Activated CD4-positive, CD25-positive, alpha-beta regulatory T cell (primary cell): Measurements from ENCODE around the gene KRTAP4-9.
"Not testable (repeated sequence)": the region's sequence is repeated elsewhere in the genome, so short reads cannot be mapped to it uniquely, and the experiment has no call there.

Source experiments
- DNase-seq, 4 experiments: peaks; one replicate each; lab custom pipeline; 2025; lab: John Stamatoyannopoulos, UW

Gene KRTAP4-9

DNA sequence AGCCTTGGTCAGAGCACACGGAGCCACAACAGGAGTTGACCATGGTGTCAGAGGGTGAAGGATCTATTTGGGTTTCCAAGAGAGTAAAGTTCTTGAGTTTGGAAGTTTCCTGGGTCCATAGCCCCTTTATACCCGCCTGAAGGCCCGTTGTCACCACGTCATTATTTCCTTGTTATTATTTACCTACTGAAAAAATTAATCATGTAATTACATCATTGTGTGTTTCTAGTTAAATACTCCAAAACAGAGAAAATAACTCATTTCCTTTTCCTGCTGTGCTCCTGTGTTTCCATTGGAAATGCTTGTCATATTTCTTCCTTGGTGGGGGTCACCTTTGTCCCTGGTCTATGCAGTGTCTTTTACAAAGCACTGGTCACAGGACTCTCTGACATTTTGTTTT, 7.1 kb upstream of the KRTAP4-9 start, which contains the start of gene KRTAP4-8:
TSS of gene KRTAP4-8 (minus strand) at position 101 of the 400 bp plus-strand sequence. CDS start at position 43, 58 bp downstream.
- no peak for DNase-seq

DNA sequence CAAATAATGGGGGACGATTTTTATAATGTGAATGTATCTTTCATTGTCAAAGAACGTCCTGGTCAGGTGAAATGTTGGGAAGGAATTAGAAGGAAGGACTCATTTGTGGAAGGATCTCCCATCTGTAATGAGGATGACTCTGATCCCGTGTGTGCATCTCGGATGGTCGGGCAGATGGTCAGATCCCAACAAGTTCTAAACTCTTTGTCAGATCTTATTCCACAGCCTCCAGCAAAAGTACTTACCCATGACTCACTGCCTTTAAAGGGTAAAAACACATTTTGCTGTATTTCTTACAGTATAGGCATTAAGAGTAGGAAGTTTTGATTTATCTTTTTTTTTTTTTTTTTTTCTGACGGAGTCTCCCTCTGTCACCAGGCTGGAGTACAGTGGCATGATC, 6.7 kb upstream of the KRTAP4-9 start:
- DNase-seq: no peak

DNA sequence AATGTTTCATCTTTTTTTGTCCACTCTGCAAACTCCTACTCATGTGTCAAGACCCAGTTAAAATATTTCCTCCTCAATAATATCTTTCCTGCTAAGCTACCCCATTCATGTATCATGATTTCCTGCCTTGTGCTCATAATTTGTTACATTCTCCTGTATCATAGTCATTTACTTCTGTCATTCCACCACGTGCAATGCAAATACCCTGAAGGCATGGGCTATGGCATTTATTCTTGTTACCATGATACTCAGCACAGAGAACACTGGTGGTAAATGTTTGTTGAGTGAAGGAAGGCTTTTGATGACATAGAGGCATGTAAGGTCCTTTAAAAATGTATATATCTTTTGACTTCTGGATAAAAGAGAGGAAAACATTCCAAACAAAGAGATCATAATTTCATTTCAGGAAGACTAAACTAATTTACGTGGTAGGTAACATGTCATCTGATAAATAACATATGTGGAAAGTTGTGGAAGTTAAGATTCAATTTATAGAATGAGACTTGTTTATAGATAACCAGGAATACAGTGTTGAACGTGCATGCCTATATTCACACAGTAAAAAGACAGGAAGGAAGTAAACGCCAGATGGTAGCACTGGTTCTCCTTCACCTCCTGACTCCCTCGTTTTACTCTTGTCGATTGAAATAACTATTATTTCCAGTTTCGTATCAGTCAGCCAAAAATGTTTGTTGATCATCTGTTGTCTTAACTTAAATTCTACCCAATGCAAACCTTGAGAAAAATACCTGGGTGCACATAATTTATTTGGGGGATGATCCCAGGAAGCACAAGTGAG, 5.3 kb upstream of the KRTAP4-9 start:
- not testable (repeated sequence) for DNase-seq

DNA sequence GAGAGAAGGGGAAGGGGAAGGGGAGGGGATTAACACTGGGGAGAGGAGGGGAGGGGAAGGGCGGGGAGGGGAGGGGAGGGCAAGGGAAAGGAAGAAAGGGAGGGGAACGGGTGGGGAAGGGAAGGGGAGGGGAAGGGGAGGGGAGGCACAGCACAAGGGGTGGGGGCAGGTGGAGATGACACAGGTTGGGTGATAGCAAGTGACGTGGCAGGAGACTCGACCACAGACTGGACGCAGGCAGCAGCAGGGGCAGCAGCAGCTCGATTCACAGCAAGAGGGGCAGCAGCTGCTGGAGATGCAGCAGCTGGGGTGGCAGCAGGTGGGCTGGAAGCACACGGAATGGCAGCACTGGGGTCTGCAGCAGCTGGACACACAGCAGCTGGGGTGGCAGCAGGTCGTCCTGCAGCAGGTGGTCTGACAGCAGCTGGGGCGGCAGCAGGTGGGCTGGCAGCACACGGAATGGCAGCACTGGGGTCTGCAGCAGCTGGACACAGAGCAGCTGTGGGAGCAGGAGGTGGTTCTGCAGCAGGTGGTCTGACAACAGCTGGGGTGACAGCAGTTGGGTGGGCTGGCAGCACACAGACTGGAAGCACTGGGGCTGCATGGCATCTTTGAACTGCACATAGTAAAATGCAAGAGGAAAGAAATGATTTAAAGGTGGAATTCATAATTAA, 3.5 kb upstream of the KRTAP4-9 start, which contains the start of gene KRTAP4-16:
TSS of gene KRTAP4-16 (minus strand) at position 624 of the 674 bp plus-strand sequence. CDS start at position 624, 0 bp downstream.
- no peak for DNase-seq

DNA sequence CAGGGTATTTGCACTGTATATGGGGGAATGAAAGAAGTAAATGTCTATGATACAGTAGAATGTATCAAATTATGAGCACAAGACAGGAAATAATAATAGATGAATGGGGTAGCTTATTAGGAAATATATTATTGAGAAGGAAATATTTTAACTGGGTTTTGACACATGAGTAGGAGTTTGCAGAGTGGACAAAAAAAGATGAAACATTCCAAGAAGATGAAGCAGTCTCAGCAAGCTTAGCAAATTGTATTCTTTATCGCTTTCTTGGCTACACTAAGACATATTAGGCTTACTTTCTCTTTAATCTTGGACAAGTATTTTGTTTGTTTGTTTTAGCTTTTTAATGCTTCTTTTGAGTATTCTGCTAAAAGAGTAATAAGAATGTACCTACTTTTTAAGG, 1.3 kb upstream of the KRTAP4-9 start:
- DNase-seq: no peak

DNA sequence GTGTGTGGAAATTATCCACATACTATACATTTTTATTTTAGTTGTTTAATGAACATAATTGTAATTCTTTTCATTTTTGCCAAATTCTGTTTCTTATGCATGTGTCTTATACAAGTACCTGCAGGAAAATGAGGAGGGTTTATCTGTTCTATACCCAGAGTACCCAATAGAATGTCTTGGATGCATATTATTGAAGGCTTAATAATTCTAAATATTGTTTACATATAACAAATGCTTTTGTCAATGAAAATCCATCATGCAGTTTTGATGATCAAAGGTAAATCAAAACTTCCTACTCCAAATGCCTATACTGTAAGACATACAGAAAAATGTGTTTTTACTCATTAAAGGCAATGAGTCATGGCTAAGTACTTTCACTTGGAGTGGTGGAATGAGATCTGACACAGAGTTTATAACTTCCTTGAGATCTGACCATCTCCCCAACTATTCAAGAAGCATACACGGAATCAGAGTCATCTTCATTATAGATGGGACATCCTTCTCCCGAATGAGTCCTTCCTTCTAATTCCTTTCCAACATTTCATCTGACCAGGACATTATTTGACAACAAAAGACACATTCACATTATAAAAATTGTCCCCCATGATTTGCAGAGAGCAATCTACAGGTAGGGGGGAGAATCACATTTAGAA, 677 bp upstream of the KRTAP4-9 start:
- not testable (repeated sequence) for DNase-seq

DNA sequence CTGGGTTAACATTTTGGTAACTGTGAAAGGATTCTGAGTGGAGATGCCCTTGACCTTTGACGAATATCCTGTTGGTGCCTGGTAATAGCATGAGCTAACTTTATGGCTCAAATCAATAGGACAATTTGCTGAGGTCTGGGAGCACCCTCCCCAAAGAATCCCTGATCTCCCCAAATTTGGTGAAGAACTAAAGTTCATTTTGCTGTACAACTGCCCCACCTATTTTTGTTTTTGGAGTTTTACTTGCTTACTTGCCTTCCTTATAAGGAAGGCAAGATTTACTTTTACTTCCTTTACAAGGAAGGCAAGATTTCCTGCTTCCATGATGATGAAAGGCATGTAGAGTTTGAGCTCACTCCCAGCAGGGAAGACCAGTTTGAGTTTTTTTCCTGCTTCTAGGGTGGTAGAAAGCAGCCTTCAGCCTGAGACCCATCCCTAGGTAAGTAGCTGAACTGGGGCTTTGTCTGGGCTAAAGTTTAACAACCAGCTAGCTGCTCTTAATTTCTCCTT, 2.8 kb downstream of the KRTAP4-9 start:
- no peak for DNase-seq

DNA sequence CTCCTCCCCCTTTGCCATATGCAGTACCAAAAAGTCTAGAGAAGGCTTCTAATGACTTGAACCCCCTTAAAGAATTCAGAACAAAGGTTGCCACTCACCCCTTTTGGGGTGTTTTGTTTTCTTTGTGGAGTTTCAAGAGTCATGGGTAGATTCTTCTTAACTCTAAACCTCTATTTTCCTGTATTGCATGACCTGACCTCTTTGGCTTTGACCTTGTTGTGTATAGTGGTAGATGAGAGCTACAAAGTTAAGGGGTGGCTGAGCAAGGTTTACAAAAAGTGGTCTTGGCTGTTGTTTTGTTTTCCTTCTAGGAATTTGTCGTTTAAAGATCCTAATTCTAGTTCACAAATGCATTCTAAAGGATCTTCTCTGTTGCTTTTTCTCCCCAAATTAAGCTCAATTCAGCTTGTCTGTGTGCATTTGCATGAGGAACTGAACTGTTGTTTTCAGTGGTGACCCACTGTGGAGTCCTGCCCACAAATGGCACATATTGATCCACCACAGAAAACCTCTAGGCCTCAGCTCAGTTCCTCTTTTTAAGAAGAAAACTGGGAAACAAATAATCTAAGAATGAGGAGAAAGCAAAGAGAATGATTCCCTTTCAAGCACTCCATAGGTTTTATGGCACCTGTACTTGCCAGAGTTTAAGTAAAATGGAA, 3.7 kb downstream of the KRTAP4-9 start:
- DNase-seq: not testable (repeated sequence)

DNA sequence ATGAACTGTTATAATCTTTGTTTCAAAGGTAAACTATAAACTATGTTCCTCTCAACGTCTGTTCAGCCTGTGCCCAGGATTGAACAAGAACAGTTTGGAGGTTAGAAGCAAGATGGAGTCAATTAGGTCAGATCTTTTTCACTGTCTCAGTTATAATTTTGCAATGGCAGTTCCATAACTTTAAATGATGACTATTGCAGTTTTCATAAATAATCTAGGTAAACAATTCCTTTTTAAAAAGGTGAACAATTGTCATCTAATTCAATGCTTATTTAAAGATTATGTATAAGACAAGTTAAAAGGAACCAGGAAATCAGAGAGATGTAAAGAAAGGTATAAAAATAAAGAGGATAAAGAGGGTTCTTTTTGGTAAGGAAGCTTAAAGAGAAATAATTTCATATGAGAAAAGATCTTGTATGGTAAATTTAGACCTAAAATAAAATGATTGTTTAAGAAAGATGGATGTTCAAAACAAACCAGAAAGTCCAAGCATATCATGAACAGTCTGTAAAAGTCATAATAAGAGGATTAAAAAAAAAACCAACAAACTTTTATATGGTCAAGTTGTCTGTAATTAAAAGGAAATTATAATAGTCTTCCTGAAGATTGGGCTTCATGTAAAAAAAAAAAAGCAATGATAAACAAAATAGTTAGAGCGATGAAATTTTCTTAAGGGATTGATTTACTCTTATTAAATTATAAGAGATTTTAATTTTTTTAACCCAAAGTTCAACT, 6.1 kb downstream of the KRTAP4-9 start:
- no peak for DNase-seq

DNA sequence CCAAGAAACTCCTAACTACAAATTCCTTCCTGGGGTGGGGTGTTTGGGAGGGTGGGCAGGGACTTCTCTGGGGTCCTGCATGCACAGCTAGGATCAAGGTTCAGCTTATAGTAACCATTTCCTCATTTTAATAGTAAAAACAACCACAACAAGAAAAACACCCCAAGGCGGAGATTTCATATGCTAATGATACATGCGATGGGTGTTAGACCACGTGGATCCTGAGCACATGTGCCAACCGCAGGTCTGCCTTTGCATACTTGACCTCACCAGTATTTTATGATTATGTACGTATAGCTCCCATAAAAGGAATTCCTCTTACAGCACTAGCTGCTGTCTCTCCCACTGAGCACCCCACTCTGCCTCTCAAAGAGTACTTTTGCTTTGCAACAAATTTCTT, 11.1 kb downstream of the KRTAP4-9 start:
- no peak for DNase-seq

DNA sequence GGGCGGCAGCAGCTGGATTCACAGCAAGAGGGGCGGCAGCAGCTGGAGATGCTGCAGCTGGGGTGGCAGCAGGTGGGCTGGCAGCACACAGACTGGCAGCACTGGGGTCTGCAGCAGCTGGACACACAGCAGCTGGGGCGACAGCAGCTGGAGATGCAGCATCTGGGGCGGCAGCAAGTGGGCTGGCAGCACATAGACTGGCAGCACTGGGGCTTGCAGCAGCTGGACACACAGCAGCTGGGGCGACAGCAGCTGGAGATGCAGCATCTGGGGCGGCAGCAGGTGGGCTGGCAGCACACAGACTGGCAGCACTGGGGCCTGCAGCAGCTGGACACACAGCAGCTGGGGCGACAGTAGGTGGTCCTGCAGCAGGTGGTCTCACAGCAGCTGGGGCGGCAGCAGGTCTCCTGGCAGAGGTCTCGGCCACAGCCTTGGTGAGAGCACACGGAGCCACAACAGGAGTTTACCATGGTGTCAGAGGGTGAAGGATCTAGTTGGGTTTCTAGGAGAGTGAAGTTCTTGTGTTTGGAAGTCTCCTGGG, 12.7 kb downstream of the KRTAP4-9 start, which contains the start of gene KRTAP4-11:
TSS of gene KRTAP4-11 (minus strand) at position 528 of the 541 bp plus-strand sequence. CDS start at position 470, 58 bp downstream.
- not testable (repeated sequence) for DNase-seq

DNA sequence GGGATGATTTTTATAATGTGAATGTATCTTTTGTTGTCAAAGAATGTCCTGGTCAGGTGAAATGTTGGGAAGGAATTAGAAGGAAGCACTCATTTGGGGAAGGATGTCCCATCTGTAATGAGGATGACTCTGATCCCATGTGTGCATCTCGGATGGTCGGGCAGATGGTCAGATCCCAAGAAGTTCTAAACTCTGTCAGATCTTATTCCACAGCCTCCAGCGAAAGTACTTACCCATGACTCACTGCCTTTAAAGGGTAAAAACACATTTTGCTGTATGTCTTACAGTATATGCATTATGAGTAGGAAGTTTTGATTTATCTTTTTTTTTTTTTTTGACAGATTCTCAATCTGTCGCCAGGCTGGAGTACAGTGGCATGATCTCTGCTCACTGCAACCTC, 13.5 kb downstream of the KRTAP4-9 start:
- no peak for DNase-seq

DNA sequence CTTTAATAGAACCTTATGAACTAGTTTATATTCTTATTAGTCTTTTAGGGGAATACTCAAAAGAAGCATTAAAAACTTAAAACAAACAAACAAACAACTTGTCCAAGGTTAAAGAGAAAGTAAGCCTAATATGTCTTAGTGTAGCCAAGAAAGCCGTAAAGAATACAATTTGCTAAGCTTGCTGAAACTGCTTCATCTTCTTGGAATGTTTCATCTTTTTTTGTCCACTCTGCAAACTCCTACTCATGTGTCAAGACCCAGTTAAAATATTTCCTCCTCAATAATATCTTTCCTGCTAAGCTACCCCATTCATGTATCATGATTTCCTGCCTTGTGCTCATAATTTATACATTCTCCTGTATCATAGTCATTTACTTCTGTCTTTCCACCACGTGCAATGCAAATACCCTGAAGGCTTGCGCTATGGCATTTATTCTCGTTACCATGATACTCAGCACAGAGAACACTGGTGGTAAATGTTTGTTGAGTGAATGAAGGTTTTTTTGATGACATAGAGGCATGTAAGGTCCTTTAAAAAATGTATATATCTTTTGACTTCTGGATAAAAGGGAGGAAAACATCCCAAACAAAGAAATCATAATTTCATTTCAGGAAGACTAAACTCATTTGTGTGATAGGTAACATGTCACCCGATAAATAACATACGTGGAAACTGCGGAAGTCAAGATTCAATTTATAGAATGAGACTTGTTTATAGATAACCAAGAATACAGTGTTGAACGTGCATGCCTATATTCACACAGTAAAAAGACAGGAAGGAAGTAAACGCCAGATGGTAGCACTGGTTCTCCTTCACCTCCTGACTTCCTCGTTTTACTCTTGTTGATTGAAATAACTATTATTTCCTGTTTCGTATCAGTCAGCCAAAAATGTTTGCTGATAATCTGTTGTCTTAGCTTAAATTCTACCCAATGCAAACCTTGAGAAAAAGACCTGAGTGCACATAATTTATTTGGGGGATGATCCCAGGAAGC, 14.8 kb downstream of the KRTAP4-9 start:
- DNase-seq: not testable (repeated sequence)

DNA sequence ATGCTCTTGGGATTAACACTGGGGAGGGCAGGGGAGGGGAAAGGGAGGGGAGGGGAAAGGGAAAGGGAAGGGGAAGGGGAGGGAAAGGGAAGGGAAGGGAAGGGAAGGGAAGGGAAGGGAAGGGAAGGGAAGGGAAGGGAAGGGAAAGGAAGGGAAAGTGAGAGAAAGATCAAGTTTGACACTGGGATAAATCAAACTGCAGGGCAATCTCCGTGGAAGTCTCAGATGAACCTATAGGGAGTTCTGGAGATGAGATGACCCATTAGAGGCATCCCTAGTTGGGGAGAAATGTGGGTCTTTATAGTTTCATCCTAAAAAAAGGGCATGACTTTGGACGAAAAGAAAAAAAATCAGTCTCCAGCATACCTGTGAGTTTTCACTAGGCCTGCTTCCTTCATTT, 16.6 kb downstream of the KRTAP4-9 start:
- DNase-seq: no peak

DNA sequence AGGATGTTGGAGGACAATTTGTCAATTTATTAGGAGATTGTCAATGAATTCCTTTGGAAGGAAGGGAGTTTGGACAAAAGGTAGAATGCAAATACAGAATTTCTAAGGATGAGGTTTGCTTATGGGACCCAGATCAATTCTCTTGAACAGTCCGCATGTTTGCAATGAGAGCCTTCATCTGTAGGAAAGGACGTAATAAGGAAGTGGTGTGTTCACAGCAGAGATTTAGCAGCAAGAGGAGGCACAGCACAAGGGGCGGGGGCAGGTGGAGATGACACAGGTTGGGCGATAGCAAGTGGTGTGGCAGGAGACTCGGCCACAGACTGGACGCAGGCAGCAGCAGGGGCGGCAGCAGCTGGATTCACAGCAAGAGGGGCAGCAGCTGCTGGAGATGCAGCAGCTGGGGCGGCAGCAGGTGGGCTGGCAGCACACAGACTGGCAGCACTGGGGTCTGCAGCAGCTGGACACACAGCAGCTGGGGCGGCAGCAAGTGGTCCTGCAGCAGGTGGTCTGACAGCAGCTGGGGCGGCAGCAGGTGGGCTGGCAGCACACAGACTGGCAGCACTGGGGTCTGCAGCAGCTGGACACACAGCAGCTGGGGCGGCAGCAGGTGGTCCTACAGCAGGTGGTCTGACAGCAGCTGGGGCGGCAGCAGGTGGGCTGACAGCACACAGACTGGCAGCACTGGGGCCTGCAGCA, 18.3 kb downstream of the KRTAP4-9 start:
- not testable (repeated sequence) for DNase-seq

DNA sequence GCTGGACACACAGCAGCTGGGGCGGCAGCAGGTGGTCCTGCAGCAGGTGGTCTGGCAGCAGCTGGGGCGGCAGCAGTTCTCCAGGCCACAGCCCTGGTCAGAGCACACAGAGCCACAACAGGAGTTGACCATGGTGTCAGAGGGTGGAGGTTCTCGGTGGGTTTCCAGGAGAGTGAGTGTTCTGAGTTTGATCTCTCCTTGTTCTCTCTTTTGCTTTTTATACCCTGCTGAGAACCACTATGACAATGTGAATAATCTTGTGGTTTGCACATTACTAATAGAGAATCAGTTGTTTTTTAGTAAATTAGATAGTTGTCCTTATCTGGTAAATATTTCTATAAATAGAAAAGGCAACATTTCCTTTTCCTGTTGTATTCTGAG, 18.8 kb downstream of the KRTAP4-9 start, which contains the start of gene KRTAP4-12:
TSS of gene KRTAP4-12 (minus strand) at position 192 of the 381 bp plus-strand sequence. CDS start at position 132, 60 bp downstream.
- DNase-seq: not testable (repeated sequence)

DNA sequence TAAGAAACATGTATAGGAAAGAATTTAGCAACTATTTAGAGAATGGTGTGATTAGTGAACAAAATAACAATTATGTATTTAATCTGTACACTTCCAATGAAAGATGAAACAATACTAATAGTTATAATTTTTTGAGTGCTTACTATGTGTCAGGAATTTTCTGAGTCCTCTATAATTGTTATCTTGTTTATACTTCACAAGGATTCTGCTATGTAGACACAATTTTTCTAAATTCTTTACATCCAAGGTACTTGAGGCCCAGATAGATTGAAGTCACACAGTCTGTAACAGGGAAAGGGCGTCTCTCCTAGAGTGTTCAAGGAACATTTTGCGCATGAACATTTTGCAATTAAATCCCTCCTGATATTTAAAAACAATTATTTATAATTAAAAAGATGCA, 19.9 kb downstream of the KRTAP4-9 start:
- DNase-seq: no peak

DNA sequence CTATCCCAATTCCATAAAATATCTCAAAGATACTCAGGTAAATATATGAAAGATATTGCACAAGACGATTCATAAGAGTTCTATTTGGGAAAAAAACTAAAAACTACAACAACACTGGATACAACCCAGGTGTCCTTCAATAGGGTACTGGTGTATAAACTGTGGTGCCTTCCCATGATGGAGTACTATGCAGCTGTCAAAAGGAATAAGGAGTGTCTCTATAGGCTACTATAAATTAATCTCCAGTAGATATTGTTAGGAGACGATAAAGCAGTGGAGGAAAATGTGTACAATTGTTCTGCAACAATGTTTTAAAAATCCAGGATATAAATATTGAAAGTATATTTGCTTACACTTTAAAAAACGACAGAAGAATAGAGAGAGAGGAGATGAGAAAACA, 21.2 kb downstream of the KRTAP4-9 start:
- no peak for DNase-seq

DNA sequence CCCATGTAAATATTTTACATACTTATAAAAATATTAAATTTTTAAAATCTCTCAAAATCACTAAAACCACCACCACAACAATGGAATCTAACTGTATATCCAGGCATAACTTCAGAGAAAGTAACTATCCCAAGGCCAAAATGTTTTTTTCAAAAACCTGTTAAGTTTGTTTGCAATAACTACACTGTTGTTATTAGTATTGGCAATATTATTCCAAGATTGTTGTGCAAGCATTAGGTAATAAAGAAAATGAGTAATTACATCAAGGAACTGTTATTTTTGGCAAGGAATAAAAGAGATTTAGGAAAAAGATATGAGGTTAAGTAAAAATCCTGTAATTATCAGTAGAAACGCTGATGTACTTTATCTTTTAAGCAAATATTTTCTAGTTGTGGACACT, 22.2 kb downstream of the KRTAP4-9 start:
- no peak for DNase-seq
